H1 (cell line): ENCODE data around the gene PRODH2. TPM values are rescaled to one million over a fixed set of nuclear protein-coding genes. Genes with fewer than 3 reads are reported as not detected.

Source experiments
- BCL11A ChIP-seq, 2 experiments: IDR thresholded peaks; one replicate each; pipeline ENCODE4 v1.6.1; 2011; ENCODE audit warnings: low read depth in 2 of 2, low read length in 2 of 2, mild to moderate bottlenecking in 2 of 2
- NRF1 ChIP-seq: IDR thresholded peaks from 2 replicates; pipeline ENCODE4 v1.6.1; 2011; ENCODE audit warnings: mild to moderate bottlenecking, low read depth, low read length, improper control_type of control experiment
- POLR2A ChIP-seq, 2 experiments: IDR thresholded peaks; 1 replicate in 1 of 2; 2 replicates in 1 of 2; pipeline ENCODE4 v1.6.1; 2011; ENCODE audit warnings: low read depth in 2 of 2, low read length in 2 of 2, mild to moderate bottlenecking in 2 of 2; ENCODE audit errors: control extremely low read depth in 1 of 2
- POU5F1 ChIP-seq: IDR thresholded peaks from 2 replicates; pipeline ENCODE4 v1.6.1; 2011; ENCODE audit warnings: low read depth, mild to moderate bottlenecking, low read length, moderate library complexity
- RAD21 ChIP-seq, 2 experiments: IDR thresholded peaks in 1 of 2; conservative IDR thresholded peaks in 1 of 2; 2 replicates each; pipeline ENCODE4 v1.6.1; 2011; ENCODE audit warnings: low read depth in 2 of 2, low read length in 2 of 2, improper control_type of control experiment in 1 of 2, inconsistent platforms in 1 of 2, mild to moderate bottlenecking in 1 of 2, moderate library complexity in 1 of 2
- TAF1 ChIP-seq: IDR thresholded peaks from 2 replicates; pipeline ENCODE4 v1.6.1; 2011; ENCODE audit warnings: mild to moderate bottlenecking, low read depth, low read length
- polyA plus RNA-seq, 7 experiments: library from polyadenylated mRNA; depleted of rRNA in 3 of 7; stranded (reverse) in 5 of 7; unstranded in 2 of 7; fragments of >200 nt in 5 of 7; fragments of 200-250 nt in 2 of 7; gene quantifications; 1 replicate in 5 of 7; 2 replicates in 1 of 7; 4 replicates in 1 of 7; pipeline versions ENCODE4 v1.2.1 to v1.2.3, GENCODE V29; 2011 to 2013; ENCODE audit warnings: missing spikeins in 2 of 7, mixed read lengths in 2 of 7
- total RNA-seq: library from RNA; stranded (reverse); fragmentation: NEBNext Ultra II Directional; extraction: Animal tissue kit (Norgen Biotek cat#: 25700); gene quantifications from 2 replicates; pipeline ENCODE4 v1.2.1, GENCODE V29; 2021

The PRODH2 gene
- total and polyA plus RNA-seq, 2 of the 8 experiments (the other 6 are each of a cell fraction or from before 2014, with no cell fraction given) = not detected

- no peak for TF ChIP-seq RAD21 (IDR thresholded peaks at IDR 0.05 in 1 of 2, conservative IDR thresholded peaks at IDR 0.05 in 1 of 2; ENCODE audit: low read depth in 2 of 2, low read length in 2 of 2)
- TF ChIP-seq TAF1 = no peak
- TF ChIP-seq BCL11A (IDR thresholded peaks at IDR 0.05; ENCODE audit: low read depth in 2 of 2, low read length in 2 of 2) = no peak
- TF ChIP-seq POLR2A (IDR thresholded peaks at IDR 0.05; ENCODE audit: control extremely low read depth in 1 of 2, low read depth in 2 of 2, low read length in 2 of 2) = no peak
- TF ChIP-seq POU5F1 = no peak
- TF ChIP-seq NRF1 = no peak
Observed at GRCh38 chr19:35764432-35765315, 48.0 kb downstream of the PRODH2 start (continued).
